KG1 (cell line): ENCODE results near the gene MTURN.

Experiments
- DNase-seq: peaks from one replicate; lab custom pipeline; 2025; lab: John Stamatoyannopoulos, UW

The MTURN gene

DNA sequence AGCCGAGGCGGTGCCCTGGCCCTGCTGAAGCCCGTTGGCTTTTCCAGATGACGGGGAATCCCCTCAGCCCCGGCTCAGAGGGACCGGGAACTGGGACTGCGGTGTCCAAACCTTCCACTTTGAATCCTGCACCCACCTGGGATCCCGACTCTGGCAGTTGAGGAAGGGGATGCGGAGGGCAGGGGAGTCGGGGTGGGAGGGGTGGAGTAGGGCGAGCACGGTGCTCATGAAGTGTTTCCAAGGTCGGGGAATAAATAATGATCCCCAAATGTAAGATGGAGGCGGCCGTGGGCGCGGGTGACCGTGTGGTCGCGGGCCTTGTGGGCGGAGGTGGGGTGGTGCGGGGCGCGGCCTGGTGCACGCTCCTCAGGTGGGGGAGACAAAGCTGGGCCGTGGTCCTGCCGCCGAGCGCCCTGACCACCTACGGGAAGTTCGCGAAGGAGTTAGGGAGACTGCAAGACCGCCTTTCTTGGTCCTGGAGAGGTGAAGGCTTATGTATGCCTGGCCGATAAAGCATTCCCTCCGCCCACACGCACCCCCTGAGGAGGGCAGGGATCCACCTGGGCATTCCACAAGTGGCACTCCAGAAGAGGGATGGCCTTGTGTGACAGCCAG is 1.4 kb downstream of the MTURN start:
- no peak for DNase-seq

DNA sequence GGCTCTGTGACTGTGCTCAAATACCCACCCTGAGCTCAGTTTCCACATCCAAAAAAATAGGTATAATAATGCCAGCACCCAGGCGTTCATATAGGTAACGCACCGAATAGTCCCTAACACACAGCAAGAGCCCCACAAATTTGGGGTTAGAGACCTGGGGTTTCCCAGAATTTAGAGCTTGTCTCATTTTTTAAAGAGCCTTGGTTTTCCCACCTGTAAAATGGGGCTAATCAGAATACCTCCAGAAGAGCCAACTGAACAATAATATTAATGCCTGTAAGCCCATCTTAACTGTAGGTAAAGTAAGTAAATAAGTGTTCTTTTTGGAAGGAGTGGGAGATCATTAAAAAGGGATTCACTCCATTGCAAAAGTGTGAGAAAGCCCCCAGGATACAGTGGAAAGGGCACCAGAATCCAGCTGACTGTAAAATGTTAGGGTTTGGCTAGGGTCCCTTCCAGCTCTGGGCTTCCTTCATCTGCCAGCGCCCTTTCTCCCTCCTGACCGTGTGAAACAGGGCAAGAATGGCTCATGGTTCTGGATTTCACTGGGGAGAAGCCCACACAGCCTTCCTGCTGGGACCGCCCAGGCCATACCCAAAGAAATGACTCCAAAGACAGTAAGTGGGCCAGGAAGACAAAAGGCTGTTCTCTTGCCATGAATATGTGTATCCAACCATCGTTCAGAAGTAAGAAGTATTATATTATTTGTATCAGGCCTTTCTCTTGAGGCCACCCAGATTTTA is 2.1 kb downstream of the MTURN start:
- no peak for DNase-seq

GRCh38 chr7:30139836-30140384 is 5.1 kb downstream of the MTURN start:
- no peak for DNase-seq

DNA sequence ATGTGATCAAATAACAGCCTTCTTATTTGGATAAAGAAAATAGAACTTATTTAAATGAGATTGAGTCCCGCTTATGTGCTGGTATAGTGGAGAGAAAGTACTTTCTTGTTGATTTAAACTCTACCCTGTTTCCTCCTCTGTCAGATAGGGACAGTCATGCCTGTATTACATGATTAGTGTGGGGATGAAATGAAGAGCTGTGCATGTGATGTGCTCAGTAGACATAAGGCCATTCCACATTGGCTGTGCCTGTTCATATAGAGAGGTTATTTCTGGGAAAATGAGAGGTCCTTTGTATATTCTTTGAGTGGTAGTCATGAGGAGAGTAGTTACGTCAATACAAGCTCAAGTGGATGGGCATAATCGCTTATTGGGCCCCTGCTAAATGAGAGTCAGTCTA is 5.7 kb downstream of the MTURN start:
- no peak for DNase-seq

DNA sequence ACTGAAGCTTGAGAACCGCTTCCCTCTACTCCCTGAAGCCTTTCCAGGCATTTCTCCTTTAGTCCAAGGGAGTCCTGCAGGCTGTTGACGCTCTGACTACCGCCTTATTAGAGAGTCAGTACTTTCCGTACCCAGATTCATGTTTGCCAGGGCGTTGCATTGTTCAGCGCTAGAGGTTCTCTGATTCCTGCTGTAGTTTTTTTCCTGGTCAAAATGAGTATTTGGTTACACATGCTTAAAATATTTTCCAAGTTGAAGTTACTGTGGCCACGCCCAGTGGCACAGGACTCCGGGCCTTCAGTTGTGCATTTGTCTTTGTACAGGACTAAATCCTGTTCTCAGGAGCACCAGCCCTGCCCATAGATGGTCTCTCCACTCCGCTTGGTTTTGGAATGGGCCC is 7.9 kb downstream of the MTURN start:
- no peak for DNase-seq

DNA sequence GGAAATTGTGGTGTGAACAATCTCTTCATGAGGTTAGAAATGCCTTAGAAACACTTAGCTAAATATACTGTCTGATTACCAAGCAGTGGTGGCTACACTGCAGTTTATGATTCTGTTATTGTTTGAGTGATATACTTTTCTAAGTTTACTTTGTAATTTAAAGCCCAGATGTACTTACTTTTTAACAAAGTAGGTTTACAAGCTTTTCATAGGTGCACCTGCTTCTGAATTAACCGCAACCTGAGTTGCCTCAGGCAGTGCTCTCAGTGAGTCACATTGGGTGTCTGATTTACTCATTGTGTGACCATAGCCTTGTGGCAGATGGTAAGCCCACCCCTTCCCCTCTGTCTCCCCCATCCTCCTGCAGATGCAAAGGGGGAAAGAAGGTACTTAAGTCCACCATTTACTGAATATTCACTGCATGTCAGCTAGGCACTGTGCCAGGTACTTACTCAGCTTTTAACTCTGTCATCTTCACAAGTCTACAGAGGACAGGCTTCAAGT is 9.0 kb downstream of the MTURN start:
- DNase-seq: no peak

DNA sequence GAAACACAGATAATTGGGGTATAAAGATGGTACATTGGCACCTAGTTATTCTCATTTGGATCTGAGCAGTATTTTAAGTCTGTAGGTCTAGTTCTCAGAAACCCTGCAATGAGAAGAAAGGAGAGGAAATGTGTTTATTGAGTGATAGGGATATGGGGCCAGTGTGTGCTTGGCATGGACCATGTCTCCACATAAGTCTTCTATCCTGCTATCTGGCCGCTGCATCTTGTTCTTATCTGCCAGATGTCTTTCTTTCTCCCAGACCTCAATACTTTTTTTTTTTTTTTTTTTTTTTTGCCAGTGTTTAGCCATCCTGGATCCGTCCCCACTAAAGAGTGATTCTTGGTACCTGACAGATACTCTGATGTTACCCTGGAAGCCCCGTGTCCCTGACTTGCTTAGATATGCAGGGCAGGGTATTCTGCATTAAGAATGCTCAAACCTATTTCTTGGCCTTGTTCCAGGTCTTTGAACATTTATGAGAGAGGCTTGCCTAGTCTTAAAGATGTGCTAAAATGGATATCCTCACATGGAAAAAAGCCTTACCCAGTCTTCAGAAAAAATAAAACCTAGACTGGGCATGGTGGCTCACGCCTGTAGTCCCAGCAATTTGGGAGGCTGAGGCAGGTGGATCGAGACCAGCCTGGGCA is 10.0 kb downstream of the MTURN start:
- no peak for DNase-seq

DNA sequence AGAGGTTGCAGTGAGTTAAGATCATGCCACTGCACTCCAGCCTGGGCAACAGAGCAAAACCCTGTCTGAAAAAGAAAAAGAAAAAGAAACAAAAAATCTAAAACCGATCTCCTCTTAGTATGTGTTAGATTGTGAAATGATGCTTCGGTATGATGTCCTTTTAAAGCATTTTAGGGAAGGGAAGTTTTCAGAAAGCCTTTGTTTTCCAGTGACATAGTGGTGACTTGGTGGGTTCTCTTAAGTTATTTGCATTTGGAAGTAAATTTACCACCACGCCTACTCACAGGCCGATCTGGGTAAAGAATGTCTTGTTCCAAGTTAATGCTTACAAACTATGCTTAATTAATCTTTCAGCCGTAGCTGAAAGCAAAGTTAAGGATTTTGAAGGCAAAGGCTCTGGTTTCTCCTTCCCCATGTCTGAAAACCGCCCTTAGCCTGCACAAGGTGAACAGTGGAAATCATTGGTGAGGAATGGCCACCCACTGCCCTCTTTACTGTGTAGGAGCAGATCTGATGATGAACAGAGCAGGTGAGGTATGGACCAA is 10.7 kb downstream of the MTURN start:
- DNase-seq: no peak

- DNase-seq: no peak
Observed at GRCh38 chr7:30146127-30146612, 11.4 kb downstream of the MTURN start.

GRCh38 chr7:30147223-30147622 is 12.4 kb downstream of the MTURN start:
- DNase-seq: no peak

GRCh38 chr7:30147785-30148184 is 13.0 kb downstream of the MTURN start:
- no peak for DNase-seq

GRCh38 chr7:30148426-30148825 is 13.6 kb downstream of the MTURN start:
- no peak for DNase-seq

DNA sequence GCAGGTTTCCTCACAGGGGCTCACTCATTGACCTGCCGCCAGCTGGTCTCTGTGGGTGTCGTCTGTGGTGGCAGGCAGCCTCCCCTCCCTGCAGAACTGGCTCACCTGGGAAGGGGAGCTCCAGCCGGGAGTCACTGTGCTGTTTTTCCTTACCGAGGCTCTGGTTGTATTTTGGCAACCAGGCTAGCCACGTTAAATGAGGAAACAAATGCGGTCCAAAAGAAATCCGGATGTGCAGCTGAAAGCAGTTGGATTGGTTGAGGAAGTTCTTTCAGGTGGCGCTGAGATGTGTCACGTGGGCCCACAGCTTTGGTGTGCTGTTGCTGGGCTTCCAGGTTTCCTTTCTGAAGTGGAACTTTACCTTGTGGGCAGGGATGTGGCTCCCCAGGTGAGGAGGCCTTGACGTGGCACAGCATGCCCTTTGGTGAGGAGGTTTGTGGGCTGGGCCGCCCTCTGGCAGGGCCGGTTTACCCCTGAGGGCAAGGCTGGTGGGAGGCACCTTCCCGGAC is 14.2 kb downstream of the MTURN start:
- DNase-seq: no peak

DNA sequence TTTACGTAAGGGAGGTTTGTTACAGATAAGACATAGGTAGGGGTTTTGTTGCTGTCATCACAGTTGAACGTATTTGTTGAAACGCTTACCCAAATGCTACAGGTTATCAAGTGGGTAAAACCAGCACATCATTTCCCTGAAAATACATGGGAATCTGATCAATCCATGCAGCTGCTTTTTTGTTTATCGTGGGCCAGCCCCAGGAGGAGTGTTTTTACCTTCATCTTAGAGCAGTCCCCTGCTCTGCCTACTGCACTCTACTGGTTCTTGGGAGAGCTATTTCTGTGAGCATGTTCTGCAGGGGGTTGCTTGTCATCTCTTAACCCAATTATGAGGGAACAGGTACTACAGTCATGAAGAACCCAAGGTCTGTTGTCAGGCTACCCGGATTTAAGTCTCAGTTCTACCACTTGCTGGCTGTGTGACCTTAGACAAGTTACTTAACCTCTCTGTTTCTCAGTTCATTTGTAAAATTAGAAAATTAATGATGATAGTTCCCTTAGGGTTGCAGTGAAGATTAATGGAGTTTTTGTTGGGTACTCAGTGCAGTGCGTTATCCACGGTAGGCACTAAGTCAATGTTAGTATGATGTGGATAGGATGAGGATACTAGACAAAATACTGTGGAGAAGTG is 15.0 kb downstream of the MTURN start:
- no peak for DNase-seq

- no peak for DNase-seq
Observed at GRCh38 chr7:30150711-30151110, 15.9 kb downstream of the MTURN start.

GRCh38 chr7:30154111-30154587 is 19.4 kb downstream of the MTURN start:
- DNase-seq: no peak

DNA sequence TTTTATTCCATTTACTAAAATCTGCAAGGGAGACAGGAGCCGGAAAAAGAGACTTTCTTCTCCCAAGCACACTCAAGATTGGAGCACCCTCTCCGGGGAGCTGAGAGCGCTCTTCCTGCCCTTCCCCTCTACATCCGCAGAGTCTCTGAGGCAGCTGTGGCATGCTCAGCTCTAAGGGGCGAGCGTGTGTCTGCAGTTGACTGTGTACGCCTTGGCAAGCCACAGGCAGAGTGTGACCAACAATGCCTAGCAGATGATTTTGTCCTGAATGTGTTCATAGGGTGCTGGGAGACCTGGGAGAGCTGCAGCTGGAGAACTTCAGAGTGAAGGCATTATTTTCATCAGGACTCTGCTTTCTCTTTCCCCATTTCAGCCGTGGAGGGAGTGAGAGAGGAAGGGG is 20.7 kb downstream of the MTURN start:
- DNase-seq: no peak

DNA sequence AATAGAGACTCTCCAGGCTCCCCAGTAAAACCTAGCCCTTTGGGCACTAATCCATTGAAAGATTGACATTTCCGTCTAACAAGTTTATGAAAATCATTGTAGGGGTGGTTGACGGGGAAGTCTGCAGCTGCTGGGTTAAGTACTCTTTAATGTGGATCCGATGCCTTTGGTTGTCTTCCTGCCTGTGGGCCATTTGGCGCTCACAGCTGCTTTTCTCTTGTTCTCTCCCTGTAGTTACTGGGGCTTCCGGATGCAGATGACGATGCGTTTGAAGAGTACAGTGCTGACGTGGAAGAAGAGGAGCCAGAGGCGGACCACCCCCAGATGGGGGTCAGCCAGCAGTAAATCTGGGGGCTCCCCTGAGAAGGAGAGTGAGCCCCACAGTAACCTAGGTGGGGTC is 22.4 kb downstream of the MTURN start:
- DNase-seq: no peak

- no peak for DNase-seq
Observed at GRCh38 chr7:30159163-30159562, 24.4 kb downstream of the MTURN start.

DNA sequence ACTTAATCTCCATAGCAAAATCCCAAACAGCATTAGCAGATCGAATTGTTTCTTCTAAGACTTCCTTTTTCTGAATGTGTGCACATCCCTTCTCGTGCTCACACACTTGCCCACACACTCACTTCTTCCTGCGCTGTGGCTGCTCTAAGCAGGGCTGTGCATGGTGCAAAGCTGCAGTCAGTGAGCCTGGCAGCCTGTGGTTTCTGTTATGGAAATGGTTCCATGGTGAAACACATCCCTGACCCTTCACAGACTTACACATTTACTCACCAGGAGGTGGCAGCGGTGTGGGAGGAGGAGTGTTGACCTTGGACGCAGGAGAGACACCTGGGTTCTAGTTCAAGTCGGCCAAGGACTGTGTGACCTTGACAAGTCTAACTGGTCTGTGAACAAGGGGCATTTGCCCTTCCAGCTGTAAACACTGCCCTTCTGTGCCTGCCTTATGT is 24.9 kb downstream of the MTURN start:
- peak; percentile 42 for DNase-seq

GRCh38 chr7:30160329-30160728 is 25.5 kb downstream of the MTURN start:
- DNase-seq: no peak

GRCh38 chr7:30162133-30162532 is 27.3 kb downstream of the MTURN start:
- DNase-seq: no peak
